ENCODE data around the gene HS6ST1. TPM values are rescaled to one million over a fixed set of nuclear protein-coding genes. Genes with fewer than 3 reads are reported as not detected.
A peak's percentile ranks its signal among the peaks of the same experiment; 100 is the strongest.

The HS6ST1 gene
- total RNA-seq, 4 donors from 2014 or later, result 16.1 to 38.6 (median 26.5) TPM

GRCh38 chr2:128271911-128272600 is 46.6 kb downstream of the HS6ST1 start:
- Histone ChIP-seq H3K36me3 (peaks cover 0 to 6% (median 0%) of the 10 kb centered on the region in 4 donors), H3K4me1 (peaks cover 0 to 7% (median 0%) of the 10 kb centered on the region in 4 donors), H3K4me3 (no peak overlapping the region), H3K27ac (no peak overlapping the region), H3K27me3 (no peaks in the 10 kb centered on the region), H3K9me3 (no peaks in the 10 kb centered on the region)
- DNase-seq, result no peak
- TF ChIP-seq POLR2A (IDR thresholded peaks at IDR 0.05) (no peak), POLR2AphosphoS5 (IDR thresholded peaks at IDR 0.05) (no peak), EP300 (IDR thresholded peaks at IDR 0.05; ENCODE audit: low read depth) (no peak)
- 90% methylated on average over 21 of the region's 21 CpGs; no CpG with 5 or more reads in 1 of the 2 donors for WGBS, 2 donors (ENCODE audit: low coverage in 1 of 2)
- in situ Hi-C loops (cut with MboI; ENCODE audit: low pct_ligation_motif_present in 1 of 4, low pct_unique_long_range_greater_than_20kb in 1 of 4, low sequenced_read_pairs in 3 of 4) (no loop called here), intact Hi-C loops (cut with DNase I; ENCODE audit: low total_unique reads) (no loop called here)

DNA sequence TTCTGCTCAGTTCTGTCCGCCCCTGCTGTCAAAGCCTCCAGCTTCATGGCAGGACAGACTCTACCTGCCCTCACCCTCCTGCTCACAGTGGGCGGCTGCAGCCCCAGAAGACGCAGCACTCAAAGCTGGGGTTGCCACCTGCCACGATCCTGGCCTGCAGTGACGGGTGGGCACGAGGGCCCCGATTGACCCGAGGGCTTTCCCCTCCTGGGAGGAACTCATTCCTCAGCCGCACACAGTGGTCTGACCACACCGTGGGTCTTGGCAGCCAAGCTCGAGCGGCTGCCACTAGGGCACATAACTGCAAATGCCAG is 47.1 kb downstream of the HS6ST1 start:
- H3K27me3 ChIP-seq, result no peaks in the 10 kb centered on the region
- intact Hi-C loops (cut with DNase I; ENCODE audit: low total_unique reads), result no loop called here
- no peak for DNase-seq
- in situ Hi-C loops (cut with MboI; ENCODE audit: low pct_ligation_motif_present in 1 of 4, low pct_unique_long_range_greater_than_20kb in 1 of 4, low sequenced_read_pairs in 3 of 4), result no loop called here
- WGBS, 2 donors (ENCODE audit: low coverage in 1 of 2), result 93% methylated on average over 12 of the region's 12 CpGs; no CpG with 5 or more reads in 1 of the 2 donors
- H3K9me3 ChIP-seq, result no peaks in the 10 kb centered on the region
- no peak overlapping the region for H3K27ac ChIP-seq
- H3K4me1 ChIP-seq, result peaks cover 0 to 7% (median 0%) of the 10 kb centered on the region in 4 donors
- peaks cover 0 to 6% (median 0%) of the 10 kb centered on the region in 4 donors for H3K36me3 ChIP-seq
- TF ChIP-seq POLR2AphosphoS5 (IDR thresholded peaks at IDR 0.05) (no peak), EP300 (IDR thresholded peaks at IDR 0.05; ENCODE audit: low read depth) (no peak), POLR2A (IDR thresholded peaks at IDR 0.05) (no peak), CTCF (IDR thresholded peaks at IDR 0.05) (no peak)
- no peak overlapping the region for H3K4me3 ChIP-seq

- DNase-seq, result peak; percentile 7
- no peaks in the 10 kb centered on the region for H3K9me3 ChIP-seq
- H3K36me3 ChIP-seq, result peaks cover 0 to 6% (median 0%) of the 10 kb centered on the region in 4 donors
- in situ Hi-C loops (cut with MboI; ENCODE audit: low pct_ligation_motif_present in 1 of 4, low pct_unique_long_range_greater_than_20kb in 1 of 4, low sequenced_read_pairs in 3 of 4), result no loop called here
- no peak overlapping the region for H3K27ac ChIP-seq
- no peak overlapping the region for H3K4me3 ChIP-seq
- WGBS, 2 donors (ENCODE audit: low coverage in 1 of 2), result 88% methylated on average over 13 of the region's 18 CpGs; no CpG with 5 or more reads in 1 of the 2 donors
- H3K27me3 ChIP-seq, result no peaks in the 10 kb centered on the region
- intact Hi-C loops (cut with DNase I; ENCODE audit: low total_unique reads), result no loop called here
- H3K4me1 ChIP-seq, result peaks cover 0 to 7% (median 0%) of the 10 kb centered on the region in 4 donors
- TF ChIP-seq POLR2A (IDR thresholded peaks at IDR 0.05), result no peak
- TF ChIP-seq POLR2AphosphoS5 (IDR thresholded peaks at IDR 0.05), result no peak
- no peak for TF ChIP-seq EP300 (IDR thresholded peaks at IDR 0.05; ENCODE audit: low read depth)
These were observed 47.7 kb downstream of the HS6ST1 start for GRCh38 chr2:128270672-128271596.

- Histone ChIP-seq H3K9me3 (no peaks in the 10 kb centered on the region), H3K4me3 (no peak overlapping the region), H3K27me3 (no peaks in the 10 kb centered on the region), H3K27ac (no peak overlapping the region), H3K4me1 (peaks cover 0 to 7% (median 0%) of the 10 kb centered on the region in 4 donors), H3K36me3 (no peaks in the 10 kb centered on the region)
- WGBS, 2 donors (ENCODE audit: low coverage in 1 of 2), result 82% methylated on average over 16 of the region's 16 CpGs; no CpG with 5 or more reads in 1 of the 2 donors
- intact Hi-C loops (cut with DNase I; ENCODE audit: low total_unique reads) (no loop called here), in situ Hi-C loops (cut with MboI; ENCODE audit: low pct_ligation_motif_present in 1 of 4, low pct_unique_long_range_greater_than_20kb in 1 of 4, low sequenced_read_pairs in 3 of 4) (no loop called here)
- TF ChIP-seq EP300 (IDR thresholded peaks at IDR 0.05; ENCODE audit: low read depth) (no peak), POLR2A (IDR thresholded peaks at IDR 0.05) (no peak), CTCF (IDR thresholded peaks at IDR 0.05) (no peak), POLR2AphosphoS5 (IDR thresholded peaks at IDR 0.05) (no peak)
- no peak for DNase-seq
These were observed 48.5 kb downstream of the HS6ST1 start for GRCh38 chr2:128269990-128270671.
